Right lobe of liver (tissue), 6 donors: Measurements from ENCODE around the gene RASAL3. TPM values are rescaled to one million over a fixed set of nuclear protein-coding genes. Genes with fewer than 3 reads are reported as not detected.

Experiments used
- ATAC-seq, 4 donors: fragments of 200-7000 bp; cut with Tn5 transposase; one replicate each; pipeline ENCODE4 v1.9.1; 2020; ENCODE audit warnings: mild to moderate bottlenecking in 4 of 4, moderate library complexity in 4 of 4
- DNase-seq, 3 donors: peaks; one replicate each; pipeline ENCODE4 v3.0.0-alpha.2; 2020
- H3K27ac ChIP-seq, 3 donors: fragments of 200-600 bp; one replicate each; pipeline ENCODE4 v1.8.0; 2022
- H3K27me3 ChIP-seq, 2 donors: fragments of 200-600 bp; one replicate each; pipeline ENCODE4 v1.8.0; 2022
- H3K36me3 ChIP-seq, 4 donors: fragments of 200-600 bp; sonication (generic) in 1 of 4; one replicate each; pipeline versions ENCODE4 v1.5.1 to v1.8.0; 2017 to 2022; ENCODE audit warnings: control low read depth in 1 of 4
- H3K4me1 ChIP-seq, 4 donors: fragments of 200-600 bp; sonication (generic) in 1 of 4; one replicate each; pipeline versions ENCODE4 v1.5.1 to v1.8.0; 2017 to 2022; ENCODE audit warnings: control low read depth in 1 of 4
- H3K4me3 ChIP-seq, 3 donors: fragments of 200-600 bp; one replicate each; pipeline ENCODE4 v1.8.0; 2022
- H3K9me3 ChIP-seq, 4 donors: fragments of 200-600 bp; sonication (generic) in 1 of 4; one replicate each; pipeline versions ENCODE4 v1.5.1 to v1.8.0; 2017 to 2022; ENCODE audit warnings: control low read depth in 1 of 4
- CTCF ChIP-seq, 4 donors: fragments of 200-600 bp in 3 of 4; fragments of 450-650 bp in 1 of 4; IDR thresholded peaks; one replicate each; pipeline versions ENCODE4 v1.5.1 to v1.8.0; 2016 to 2022; ENCODE audit warnings: antibody characterized with exemption in 4 of 4, mild to moderate bottlenecking in 2 of 4
- POLR2A ChIP-seq: fragments of 450-650 bp; IDR thresholded peaks from one replicate; pipeline ENCODE4 v1.6.1; 2017; ENCODE audit warnings: antibody characterized with exemption, mild to moderate bottlenecking
- WGBS: methylation state at CpG from one replicate; pipeline ENCODE4 v1.1.6; 2018; ENCODE audit warnings: low coverage, low lambda C conversion rate; ENCODE audit not compliant: insufficient coverage; ENCODE audit errors: missing lambda C conversion rate; 5-methylcytosine and 5-hydroxymethylcytosine counted together
- intact Hi-C, 2 donors: fragments of 100-400 bp; cut with DNase I; formaldehyde crosslinking; loops; one replicate each; pipeline versions ENCODE4 v1.11.2 to v1.14.1; 2022
- total RNA-seq, 6 experiments: library from RNA; depleted of rRNA in 2 of 6; stranded (reverse); fragments of >200 nt in 2 of 6; fragmentation: NEBNext Ultra II Directional in 3 of 6; extraction: Animal tissue kit (Norgen Biotek cat#: 25700) in 3 of 6; gene quantifications; one replicate each; pipeline versions ENCODE4 v1.1.0 to v1.2.4, GENCODE V29; 2016 to 2023
- donor health status: DM: no; HTN: yes; CAD: no.
- donor health status: DM: no; HTN: no; CAD: no.
- donor health status: DM: no; HTN: no; CAD: no.
- donor health status: DM: no; HTN: yes; CAD: no.
- donor health status: DM: no; HTN: yes; CAD: no.

RASAL3 gene
- total RNA-seq, 6 experiments from 2014 or later = 0.75 to 1.9 (median 1.1) TPM

DNA sequence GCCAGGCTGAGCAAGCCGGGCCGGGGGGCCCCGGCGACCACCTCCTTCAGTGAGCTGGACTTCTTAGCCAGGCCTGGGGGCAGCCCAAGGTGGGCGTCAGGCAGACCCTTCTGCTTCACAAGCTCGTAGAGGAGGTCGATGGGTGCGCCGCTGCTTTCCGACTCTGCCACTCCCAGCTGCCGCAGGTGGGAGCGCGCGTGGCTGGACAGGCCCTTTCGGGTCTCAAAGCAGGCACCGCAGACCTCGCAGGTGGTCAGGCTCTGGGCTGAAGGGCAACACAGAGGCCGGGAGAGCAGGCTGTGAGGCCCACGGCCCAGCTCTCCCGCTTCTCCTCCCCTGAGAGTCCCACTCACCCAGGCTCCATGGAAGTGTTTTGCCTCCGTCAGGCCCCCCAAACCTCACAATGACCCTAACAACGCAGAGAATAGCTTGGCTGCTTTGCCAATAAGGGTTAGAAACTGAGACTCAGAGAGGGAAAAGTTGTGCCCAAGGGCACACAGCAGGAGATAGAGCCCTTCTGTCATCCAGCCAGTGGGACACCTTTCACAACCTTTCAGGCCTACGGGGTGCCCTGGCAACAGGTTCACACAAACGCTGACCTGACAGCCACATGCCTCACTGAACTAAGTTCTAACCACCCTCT lies 34.4 kb downstream of the RASAL3 start:
- H3K27ac ChIP-seq = no peak overlapping the region
- H3K4me3 ChIP-seq = no peak overlapping the region
- ATAC-seq = no peak
- 34% methylated on average over 2 of the region's 24 CpGs for WGBS
- DNase-seq = peak in 1 of 3 donors; percentile 30
- intact Hi-C loops = no loop called here
- TF ChIP-seq CTCF (IDR thresholded peaks at IDR 0.05) (no peak), POLR2A (no peak)
- H3K9me3 ChIP-seq = no peaks in the 10 kb centered on the region
- peaks cover 0 to 11% (median 2%) of the 10 kb centered on the region in 4 donors for H3K36me3 ChIP-seq
- no peaks in the 10 kb centered on the region for H3K27me3 ChIP-seq
- H3K4me1 ChIP-seq = peaks cover 0 to 26% (median 6%) of the 10 kb centered on the region in 4 donors

GRCh38 chr19:15428956-15429824 lies 35.2 kb downstream of the RASAL3 start:
- H3K4me3 ChIP-seq = no peak overlapping the region
- intact Hi-C loops = no loop called here
- no peak overlapping the region for H3K27ac ChIP-seq
- H3K36me3 ChIP-seq = peaks cover 0 to 19% (median 4%) of the 10 kb centered on the region in 4 donors
- ATAC-seq (no peak), DNase-seq (no peak)
- WGBS = 87% methylated on average over 3 of the region's 22 CpGs
- no peaks in the 10 kb centered on the region for H3K27me3 ChIP-seq
- TF ChIP-seq POLR2A = no peak
- TF ChIP-seq CTCF (IDR thresholded peaks at IDR 0.05) = no peak
- H3K4me1 ChIP-seq = peaks cover 0 to 26% (median 6%) of the 10 kb centered on the region in 4 donors
- no peaks in the 10 kb centered on the region for H3K9me3 ChIP-seq

DNA sequence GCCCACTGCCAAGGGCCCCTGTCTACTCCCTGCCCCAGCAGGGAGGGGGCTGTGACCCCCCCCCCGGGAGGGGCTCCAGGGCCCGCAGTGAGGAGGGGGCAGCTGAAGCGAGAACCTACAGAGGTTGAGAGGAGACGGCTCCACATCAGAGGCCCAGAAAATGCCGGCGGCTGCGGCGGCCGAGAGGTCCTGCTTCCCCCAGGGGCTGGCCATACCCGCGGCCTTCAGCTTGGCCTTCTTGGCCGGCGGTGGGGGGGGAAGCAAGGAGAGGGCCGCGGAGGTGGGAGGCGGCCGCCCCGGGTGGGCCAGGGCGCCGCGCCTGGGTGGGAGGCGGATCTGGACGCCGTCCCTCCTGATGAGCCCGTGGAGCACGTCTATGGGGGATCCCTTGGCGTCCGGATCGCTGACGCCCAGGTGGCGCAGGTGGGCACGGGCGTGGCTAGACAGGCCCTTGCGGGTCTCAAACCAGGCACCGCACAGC lies 36.3 kb downstream of the RASAL3 start:
- no peak for TF ChIP-seq POLR2A
- TF ChIP-seq CTCF (IDR thresholded peaks at IDR 0.05) = no peak
- H3K27ac ChIP-seq = no peak overlapping the region
- intact Hi-C loops = no loop called here
- H3K36me3 ChIP-seq = peaks cover 0 to 30% (median 6%) of the 10 kb centered on the region in 4 donors
- no peaks in the 10 kb centered on the region for H3K27me3 ChIP-seq
- H3K4me1 ChIP-seq = peaks cover 0 to 26% (median 6%) of the 10 kb centered on the region in 4 donors
- H3K4me3 ChIP-seq = no peak overlapping the region
- no peak for DNase-seq
- ATAC-seq = no peak
- H3K9me3 ChIP-seq = no peaks in the 10 kb centered on the region
- no CpG with 5 or more reads among the region's 35 CpGs for WGBS

GRCh38 chr19:15427350-15427700 lies 37.0 kb downstream of the RASAL3 start:
- WGBS = 97% methylated on average over 17 of the region's 25 CpGs
- Histone ChIP-seq H3K9me3 (no peaks in the 10 kb centered on the region), H3K4me3 (no peak overlapping the region), H3K27ac (no peak overlapping the region), H3K4me1 (peaks cover 0 to 31% (median 8%) of the 10 kb centered on the region in 4 donors), H3K36me3 (peaks cover 0 to 35% (median 6%) of the 10 kb centered on the region in 4 donors), H3K27me3 (no peaks in the 10 kb centered on the region)
- intact Hi-C loops = no loop called here
- DNase-seq = no peak
- no peak for ATAC-seq
- TF ChIP-seq POLR2A (no peak), CTCF (IDR thresholded peaks at IDR 0.05) (no peak)
